Ishikawa (cell line): Measurements from ENCODE around the gene CDK5RAP1.
A peak's percentile ranks its signal among the peaks of the same experiment; 100 is the strongest.

Source experiments
- CEBPB ChIP-seq: IDR thresholded peaks from 2 replicates; pipeline ENCODE4 v1.6.1; 2012
- CREB1 ChIP-seq: IDR thresholded peaks from 2 replicates; pipeline ENCODE4 v1.6.1; 2012; ENCODE audit warnings: low read depth
- EGR1 ChIP-seq: IDR thresholded peaks from 2 replicates; pipeline ENCODE4 v1.6.1; 2012
- EP300 ChIP-seq: IDR thresholded peaks from 2 replicates; pipeline ENCODE4 v1.6.1; 2012; ENCODE audit warnings: borderline replicate concordance
- FOXM1 ChIP-seq: IDR thresholded peaks from 2 replicates; pipeline ENCODE4 v1.6.1; 2012; ENCODE audit warnings: low read depth, borderline replicate concordance
- NFIC ChIP-seq: IDR thresholded peaks from 2 replicates; pipeline ENCODE4 v1.6.1; 2012
- RAD21 ChIP-seq: IDR thresholded peaks from 2 replicates; pipeline ENCODE4 v1.6.1; 2012; ENCODE audit warnings: low read depth
- TAF1 ChIP-seq: IDR thresholded peaks from 2 replicates; pipeline ENCODE4 v1.6.1; 2012; ENCODE audit warnings: low read depth, mild to moderate bottlenecking
- TCF12 ChIP-seq: IDR thresholded peaks from 2 replicates; pipeline ENCODE4 v1.6.1; 2012; ENCODE audit warnings: low read depth
- TEAD4 ChIP-seq: IDR thresholded peaks from 2 replicates; pipeline ENCODE4 v1.6.1; 2012
- YY1 ChIP-seq: IDR thresholded peaks from 2 replicates; pipeline ENCODE4 v1.6.1; 2012; ENCODE audit warnings: low read depth
- ZBTB7A ChIP-seq: IDR thresholded peaks from 2 replicates; pipeline ENCODE4 v1.6.1; 2012; ENCODE audit warnings: low read depth
- TF ChIP-seq, protein P1 (sequence below): IDR thresholded peaks from 2 replicates; pipeline ENCODE4 v1.6.1; 2012; ENCODE audit warnings: low read depth, mild to moderate bottlenecking
- TF ChIP-seq, protein P2 (sequence below): IDR thresholded peaks from 2 replicates; pipeline ENCODE4 v1.6.1; 2012
- TF ChIP-seq, protein P3 (sequence below): IDR thresholded peaks from 2 replicates; pipeline ENCODE4 v1.6.1; 2012

Gene CDK5RAP1

DNA sequence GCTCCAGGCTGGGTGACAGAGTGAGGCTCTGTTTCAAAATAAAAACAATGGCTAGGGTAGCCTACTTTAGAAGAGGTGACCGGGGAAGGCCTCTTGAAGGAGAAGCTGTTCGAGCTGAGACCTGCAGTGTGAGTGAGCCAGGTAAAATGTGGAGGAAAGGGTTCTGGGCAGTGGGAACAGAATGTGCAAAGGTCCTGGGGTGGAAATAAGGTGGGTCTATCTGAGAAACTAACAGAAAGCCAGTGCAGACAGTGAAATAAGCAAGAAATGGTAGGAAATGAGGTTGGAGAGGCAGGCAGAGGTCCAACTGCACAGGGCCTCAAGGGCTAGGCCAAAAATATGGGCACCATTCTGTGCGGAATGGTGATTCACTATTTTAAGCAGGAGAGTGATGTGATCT lies 64.9 kb downstream of the CDK5RAP1 start:
- TF ChIP-seq TCF12 (no peak), TEAD4 (no peak), CREB1 (no peak), ZBTB7A (no peak), FOXM1 (no peak), RAD21 (no peak), YY1 (no peak)
- TF ChIP-seq, protein P1, sequence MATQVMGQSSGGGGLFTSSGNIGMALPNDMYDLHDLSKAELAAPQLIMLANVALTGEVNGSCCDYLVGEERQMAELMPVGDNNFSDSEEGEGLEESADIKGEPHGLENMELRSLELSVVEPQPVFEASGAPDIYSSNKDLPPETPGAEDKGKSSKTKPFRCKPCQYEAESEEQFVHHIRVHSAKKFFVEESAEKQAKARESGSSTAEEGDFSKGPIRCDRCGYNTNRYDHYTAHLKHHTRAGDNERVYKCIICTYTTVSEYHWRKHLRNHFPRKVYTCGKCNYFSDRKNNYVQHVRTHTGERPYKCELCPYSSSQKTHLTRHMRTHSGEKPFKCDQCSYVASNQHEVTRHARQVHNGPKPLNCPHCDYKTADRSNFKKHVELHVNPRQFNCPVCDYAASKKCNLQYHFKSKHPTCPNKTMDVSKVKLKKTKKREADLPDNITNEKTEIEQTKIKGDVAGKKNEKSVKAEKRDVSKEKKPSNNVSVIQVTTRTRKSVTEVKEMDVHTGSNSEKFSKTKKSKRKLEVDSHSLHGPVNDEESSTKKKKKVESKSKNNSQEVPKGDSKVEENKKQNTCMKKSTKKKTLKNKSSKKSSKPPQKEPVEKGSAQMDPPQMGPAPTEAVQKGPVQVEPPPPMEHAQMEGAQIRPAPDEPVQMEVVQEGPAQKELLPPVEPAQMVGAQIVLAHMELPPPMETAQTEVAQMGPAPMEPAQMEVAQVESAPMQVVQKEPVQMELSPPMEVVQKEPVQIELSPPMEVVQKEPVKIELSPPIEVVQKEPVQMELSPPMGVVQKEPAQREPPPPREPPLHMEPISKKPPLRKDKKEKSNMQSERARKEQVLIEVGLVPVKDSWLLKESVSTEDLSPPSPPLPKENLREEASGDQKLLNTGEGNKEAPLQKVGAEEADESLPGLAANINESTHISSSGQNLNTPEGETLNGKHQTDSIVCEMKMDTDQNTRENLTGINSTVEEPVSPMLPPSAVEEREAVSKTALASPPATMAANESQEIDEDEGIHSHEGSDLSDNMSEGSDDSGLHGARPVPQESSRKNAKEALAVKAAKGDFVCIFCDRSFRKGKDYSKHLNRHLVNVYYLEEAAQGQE: no peak

DNA sequence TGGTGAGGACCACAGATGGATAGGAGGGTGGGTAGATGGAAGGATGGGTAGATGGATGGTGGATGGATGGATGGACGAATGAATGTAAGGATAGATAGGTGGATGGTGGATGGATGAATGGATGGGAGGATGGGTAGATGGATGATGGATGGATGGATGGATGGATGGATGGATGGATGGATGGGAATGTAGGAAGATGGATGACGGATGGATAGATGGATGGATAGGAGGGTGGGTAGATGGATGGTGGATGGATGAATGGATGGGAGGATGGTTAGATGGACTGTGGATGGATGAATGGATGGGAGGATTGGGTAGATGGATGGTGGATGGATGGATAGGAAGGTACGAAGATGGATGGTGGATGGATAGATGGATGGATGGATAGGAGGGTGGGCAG lies 67.2 kb downstream of the CDK5RAP1 start:
- TF ChIP-seq TEAD4 (no peak), YY1 (no peak), CREB1 (no peak), EGR1 (no peak), NFIC (no peak), FOXM1 (no peak), ZBTB7A (no peak), TCF12 (no peak), CEBPB (no peak), RAD21 (no peak), EP300 (no peak), TAF1 (no peak)
- TF ChIP-seq, protein P1: no peak
- TF ChIP-seq, protein P2, sequence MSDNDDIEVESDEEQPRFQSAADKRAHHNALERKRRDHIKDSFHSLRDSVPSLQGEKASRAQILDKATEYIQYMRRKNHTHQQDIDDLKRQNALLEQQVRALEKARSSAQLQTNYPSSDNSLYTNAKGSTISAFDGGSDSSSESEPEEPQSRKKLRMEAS: no peak
- TF ChIP-seq, protein P3, sequence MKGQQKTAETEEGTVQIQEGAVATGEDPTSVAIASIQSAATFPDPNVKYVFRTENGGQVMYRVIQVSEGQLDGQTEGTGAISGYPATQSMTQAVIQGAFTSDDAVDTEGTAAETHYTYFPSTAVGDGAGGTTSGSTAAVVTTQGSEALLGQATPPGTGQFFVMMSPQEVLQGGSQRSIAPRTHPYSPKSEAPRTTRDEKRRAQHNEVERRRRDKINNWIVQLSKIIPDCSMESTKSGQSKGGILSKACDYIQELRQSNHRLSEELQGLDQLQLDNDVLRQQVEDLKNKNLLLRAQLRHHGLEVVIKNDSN: no peak

DNA sequence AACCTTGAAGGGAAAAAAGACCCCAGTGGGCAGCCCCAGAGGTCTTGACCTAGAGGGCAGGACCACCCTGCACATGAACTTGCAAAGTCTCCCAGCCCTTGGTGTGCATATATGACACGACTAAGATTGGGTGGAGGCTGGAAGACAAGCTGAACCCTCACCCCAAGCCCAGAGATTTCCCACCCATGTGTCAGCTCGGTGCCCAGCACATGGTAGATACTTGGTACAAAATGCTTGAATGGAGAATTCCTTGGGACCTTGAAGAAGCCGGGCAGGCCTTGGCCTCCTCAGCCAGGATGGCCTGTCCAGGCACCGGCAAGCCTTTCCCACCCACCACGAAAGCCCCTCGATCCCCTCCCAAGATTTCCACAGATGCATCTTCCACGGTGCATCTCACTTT lies 67.7 kb downstream of the CDK5RAP1 start:
- TF ChIP-seq CEBPB: no peak
- TF ChIP-seq, protein P1: no peak
- TF ChIP-seq TAF1: no peak
- TF ChIP-seq RAD21: no peak
- TF ChIP-seq NFIC: no peak
- TF ChIP-seq FOXM1: no peak
- TF ChIP-seq CREB1: no peak
- no peak for TF ChIP-seq YY1
- no peak for TF ChIP-seq TEAD4
- TF ChIP-seq, protein P3: no peak
- TF ChIP-seq, protein P2: no peak
- TF ChIP-seq TCF12: no peak
- no peak for TF ChIP-seq EGR1
- TF ChIP-seq EP300: no peak
- no peak for TF ChIP-seq ZBTB7A

DNA sequence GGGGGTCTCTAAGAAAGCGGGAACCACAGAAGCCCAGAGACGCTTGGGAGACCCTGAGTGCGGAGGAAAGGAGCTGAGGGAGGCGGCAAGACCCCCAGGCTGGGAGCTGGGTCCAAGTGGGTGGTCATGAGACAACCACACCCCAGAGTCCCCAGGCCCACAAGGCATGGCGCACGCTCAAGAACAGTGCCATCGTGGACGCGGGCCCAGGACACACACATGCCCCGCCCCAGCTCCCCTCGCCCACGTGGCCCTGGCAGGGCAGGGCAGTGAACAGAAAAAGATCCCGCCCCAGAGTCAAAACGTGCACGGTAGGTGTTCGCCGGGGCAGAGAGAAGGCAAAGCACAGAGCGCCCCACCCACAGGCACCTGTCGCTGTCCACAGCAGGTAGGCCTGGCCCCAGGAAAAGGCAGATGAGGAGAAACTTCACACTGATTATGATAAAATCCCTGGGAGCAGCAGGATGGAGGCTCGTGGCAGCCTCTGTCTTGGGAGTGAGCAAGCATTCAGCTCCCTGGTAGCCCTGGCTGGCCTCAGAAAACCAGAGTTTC lies 68.3 kb downstream of the CDK5RAP1 start:
- TF ChIP-seq EP300 (no peak), TAF1 (no peak), TCF12 (no peak), YY1 (no peak), CEBPB (no peak), FOXM1 (no peak), CREB1 (no peak)
- TF ChIP-seq, protein P3: peak; percentile 88
- TF ChIP-seq, protein P2: peak; percentile 86
- TF ChIP-seq, protein P1: peak; percentile 70
